Astrocyte of the cerebellum (primary cell): ENCODE measurements around the gene FOXP1.

Source experiments
- DNase-seq: peaks from one replicate; pipeline ENCODE4 v3.0.0-alpha.2; 2011; ENCODE audit warnings: low read depth
- H3K4me3 ChIP-seq: 2 replicates; pipeline ENCODE4 v1.5.1; 2011; ENCODE audit warnings: mild to moderate bottlenecking, low read depth, low read length, moderate library complexity
- CTCF ChIP-seq: IDR thresholded peaks from 2 replicates; pipeline ENCODE4 v1.5.1; 2012; ENCODE audit warnings: low read length, low read depth, moderate library complexity, mild to moderate bottlenecking; ENCODE audit errors: missing control alignments
- in situ Hi-C: cut with HindIII; loops from 2 replicates; pipeline ENCODE4 v1.10.0; 2017; ENCODE audit warnings: low sequenced_read_pairs

Gene FOXP1

GRCh38 chr3:71482771-71483170, 100.8 kb downstream of the FOXP1 start:
- no peak overlapping the region for H3K4me3 ChIP-seq
- TF ChIP-seq CTCF, result no peak
- no peak for DNase-seq
- in situ Hi-C loops, result no loop called here

- in situ Hi-C loops, result no loop called here
- TF ChIP-seq CTCF, result no peak
- no peak overlapping the region for H3K4me3 ChIP-seq
- DNase-seq, result no peak
These were observed 105.0 kb downstream of the FOXP1 start for GRCh38 chr3:71478568-71478967.

- in situ Hi-C loops, result no loop called here
- no peak overlapping the region for H3K4me3 ChIP-seq
- DNase-seq, result no peak
- no peak for TF ChIP-seq CTCF
These were observed 106.6 kb downstream of the FOXP1 start for GRCh38 chr3:71476950-71477349.

- in situ Hi-C loops, result no loop called here
- no peak for DNase-seq
- no peak overlapping the region for H3K4me3 ChIP-seq
- no peak for TF ChIP-seq CTCF
These were observed 114.4 kb downstream of the FOXP1 start for GRCh38 chr3:71469138-71469435.

- TF ChIP-seq CTCF, result no peak
- H3K4me3 ChIP-seq, result no peak overlapping the region
- in situ Hi-C loops, result no loop called here
- no peak for DNase-seq
These were observed 115.0 kb downstream of the FOXP1 start for GRCh38 chr3:71468311-71469137.

GRCh38 chr3:71466483-71466882, 117.0 kb downstream of the FOXP1 start:
- TF ChIP-seq CTCF, result no peak
- in situ Hi-C loops, result no loop called here
- DNase-seq, result no peak
- no peak overlapping the region for H3K4me3 ChIP-seq
